Measurements from ENCODE around the gene HTT-AS. TPM values are rescaled to one million over a fixed set of nuclear protein-coding genes. Genes with fewer than 3 reads are reported as not detected.

Gene HTT-AS
- total and polyA plus RNA-seq, 2 of the 13 experiments (the other 11 are each of a cell fraction or from before 2014, with no cell fraction given): not detected

GRCh38 chr4:3114377-3114776, 40.0 kb upstream of the HTT-AS start:
- 96% methylated on average over 6 of the region's 6 CpGs for WGBS (ENCODE audit: low lambda C conversion rate)
- CTCF ChIA-PET (ENCODE audit: low intra/inter-chr PET ratio, low total read pairs): no interaction called here

More at GRCh38 chr4:3114377-3114776, 40.0 kb upstream of the HTT-AS start:
- Histone ChIP-seq H3K4me3 (replicated peaks in 1 of 3; ENCODE audit: insufficient read depth in 1 of 3, low read depth in 2 of 3, low read length in 3 of 3) (no peak overlapping the region), H3K79me2 (ENCODE audit: insufficient read depth, low read length) (no peaks in the 10 kb centered on the region), H3K27ac (ENCODE audit: extremely low read length, insufficient read depth, low read length) (no peak overlapping the region), H3K27me3 (ENCODE audit: control insufficient read depth in 1 of 2, insufficient read depth in 2 of 2, low read length in 2 of 2) (no peaks in the 10 kb centered on the region), H4K20me1 (ENCODE audit: insufficient read depth, low read length) (no peaks in the 10 kb centered on the region), H3K4me2 (ENCODE audit: low read depth, low read length) (no peak overlapping the region), H3K9ac (ENCODE audit: insufficient read depth, low read depth, low read length) (no peak overlapping the region), H3K4me1 (ENCODE audit: insufficient read depth, low read length) (peaks cover 10% of the 10 kb centered on the region; the same call in 1 of the 2 replicates), H3K9me3 (ENCODE audit: low read length) (no peaks in the 10 kb centered on the region), H2AFZ (ENCODE audit: low read length) (no peak overlapping the region), H3K36me3 (replicated peaks in 1 of 2; ENCODE audit: control insufficient read depth in 1 of 2, insufficient read depth in 2 of 2, low read length in 2 of 2) (peaks cover 27 to 82% of the 10 kb centered on the region in 2 experiments)
- no TSS peak for BruUV-seq (replicated peaks)
- intact Hi-C loops (cut with micrococcal nuclease; ENCODE audit: unreplicated experiment) (no loop called here), in situ Hi-C loops (cut with HindIII; ENCODE audit: extremely low pct_ligation_motif_present, low pct_unique_long_range_greater_than_20kb) (no loop called here)
- ATAC-seq (no peak), DNase-seq (ENCODE audit: low spot score) (no peak), FAIRE-seq (no peak)
- TF ChIP-seq JUND (CRISPR knock-in tag; IDR thresholded peaks at IDR 0.05) (no peak), JUN (CRISPR knock-in tag; IDR thresholded peaks at IDR 0.05) (no peak), CEBPZ (IDR thresholded peaks at IDR 0.05; ENCODE audit: low read length) (no peak), PAX8 (CRISPR knock-in tag; IDR thresholded peaks at IDR 0.05; ENCODE audit: borderline replicate concordance) (no peak), E2F5 (CRISPR knock-in tag; conservative IDR thresholded peaks at IDR 0.05) (no peak)
- POLR2A ChIA-PET: no interaction called here
